HG03280 (cell line): ENCODE results near the gene ROBO1.

Source experiments
- ATAC-seq: cut with Tn5 transposase; IDR thresholded peaks from one replicate; pipeline ENCODE4 v1.9.1; 2021; ENCODE audit warnings: mild to moderate bottlenecking, moderate library complexity; ENCODE audit not compliant: unreplicated experiment

Gene ROBO1

GRCh38 chr3:79103307-79103706, 664.5 kb downstream of the ROBO1 start:
- no peak for ATAC-seq

DNA sequence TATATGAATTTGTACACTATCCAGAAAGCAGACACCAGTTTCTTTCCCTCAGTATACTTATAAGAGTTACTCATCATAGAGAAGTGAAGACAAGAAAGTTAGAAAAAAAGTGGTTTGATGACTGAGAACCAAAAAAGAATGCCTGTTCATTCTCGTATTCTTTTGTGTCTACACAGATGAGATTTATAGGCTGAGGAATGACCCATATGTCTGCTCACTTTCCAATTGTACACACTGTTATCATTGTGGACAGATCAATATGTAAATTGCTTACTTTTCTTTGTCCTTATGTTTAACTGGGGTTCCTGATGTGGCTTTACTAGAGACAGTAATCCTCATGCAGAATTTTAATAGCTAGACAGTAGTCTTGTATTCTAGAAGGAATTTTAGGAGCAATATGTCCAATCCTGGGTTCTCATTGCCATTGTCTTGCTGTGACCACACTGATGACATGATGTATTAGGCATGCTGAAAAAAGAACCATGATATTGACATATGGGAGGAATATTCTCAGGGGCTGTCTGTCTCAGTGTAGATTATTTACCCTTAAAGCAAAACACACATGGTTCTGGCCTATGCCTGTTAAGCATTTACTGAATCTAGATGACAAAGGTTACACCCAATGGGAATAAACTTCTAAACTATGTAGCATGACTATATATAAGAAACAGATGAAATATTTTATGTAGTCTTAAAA, 669.7 kb downstream of the ROBO1 start:
- no peak for ATAC-seq

- no peak for ATAC-seq
Measured at GRCh38 chr3:79094654-79095053, 673.1 kb downstream of the ROBO1 start.

DNA sequence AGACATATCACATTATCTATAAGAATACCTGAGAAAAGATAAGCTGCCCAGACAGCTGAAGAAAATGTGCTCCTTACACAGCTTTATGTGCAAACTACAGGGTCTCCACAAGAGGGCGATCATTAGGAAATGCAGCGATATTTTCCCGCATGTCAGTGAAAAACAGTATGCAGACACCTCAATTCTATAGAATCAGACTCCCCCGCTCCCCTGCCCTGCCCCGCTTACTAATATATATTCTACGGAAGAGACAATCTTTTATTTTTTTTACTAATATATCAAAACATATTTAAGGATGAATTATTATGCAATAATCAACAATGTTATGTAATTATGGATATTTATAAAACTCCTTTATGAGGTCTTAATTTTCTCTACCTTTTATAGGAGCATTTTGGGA, 681.3 kb downstream of the ROBO1 start:
- peak; percentile 87 for ATAC-seq

DNA sequence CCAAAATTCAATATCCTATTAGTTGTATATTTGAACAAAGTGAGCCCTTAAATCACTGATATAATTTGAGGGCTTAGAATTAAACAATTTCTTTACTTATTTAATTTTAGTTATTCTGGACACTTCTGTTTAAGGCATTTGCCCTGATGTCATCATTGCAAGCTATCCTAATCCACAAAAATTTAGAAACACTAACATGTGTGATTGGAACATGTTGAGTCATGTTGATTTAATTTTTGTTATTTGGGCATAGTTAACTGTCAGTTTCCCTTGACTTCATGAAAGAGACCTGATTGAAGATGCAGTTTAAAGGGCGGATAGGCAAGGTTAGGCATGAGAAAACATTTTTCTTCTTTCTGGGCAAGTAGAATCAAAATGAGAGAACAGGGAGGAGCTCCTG, 682.6 kb downstream of the ROBO1 start:
- ATAC-seq: no peak

GRCh38 chr3:79081335-79081734, 686.5 kb downstream of the ROBO1 start:
- no peak for ATAC-seq

DNA sequence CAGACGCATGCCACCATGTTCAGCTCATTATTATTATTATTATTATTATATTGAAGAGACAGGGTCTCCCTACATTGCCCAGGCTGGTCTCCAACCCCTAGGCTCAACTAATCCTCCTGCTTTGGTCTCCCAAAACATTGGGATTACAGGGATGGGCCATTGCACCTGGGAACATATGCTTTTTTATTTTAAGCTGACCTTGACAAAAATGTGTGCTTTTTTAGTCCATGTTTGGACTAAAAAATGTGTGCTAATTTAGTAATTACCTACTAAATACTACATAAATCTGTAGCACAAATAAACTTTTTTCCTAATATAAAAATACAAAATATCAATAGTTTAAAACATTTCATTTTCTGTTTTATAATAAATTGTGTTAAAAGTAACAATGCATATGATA, 693.2 kb downstream of the ROBO1 start:
- ATAC-seq: no peak

DNA sequence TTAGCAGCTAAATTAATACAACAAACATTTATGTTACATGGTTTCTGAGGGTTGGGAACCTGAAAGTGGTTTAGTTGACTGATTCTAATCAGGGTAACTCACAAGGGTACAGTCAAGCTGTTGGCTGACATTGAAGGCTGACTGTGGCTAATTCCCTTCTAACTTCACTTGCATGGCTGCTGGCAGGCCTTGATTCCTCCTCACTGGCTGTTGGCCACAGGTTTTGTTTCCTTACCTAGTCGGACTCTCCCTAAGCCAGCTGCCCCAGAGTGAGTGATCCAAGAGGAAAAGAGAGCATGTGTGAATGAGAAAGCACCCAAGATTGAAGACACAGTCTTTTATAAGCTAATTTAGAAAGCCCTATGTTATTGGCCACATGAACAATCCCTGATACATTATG, 700.1 kb downstream of the ROBO1 start:
- no peak for ATAC-seq

DNA sequence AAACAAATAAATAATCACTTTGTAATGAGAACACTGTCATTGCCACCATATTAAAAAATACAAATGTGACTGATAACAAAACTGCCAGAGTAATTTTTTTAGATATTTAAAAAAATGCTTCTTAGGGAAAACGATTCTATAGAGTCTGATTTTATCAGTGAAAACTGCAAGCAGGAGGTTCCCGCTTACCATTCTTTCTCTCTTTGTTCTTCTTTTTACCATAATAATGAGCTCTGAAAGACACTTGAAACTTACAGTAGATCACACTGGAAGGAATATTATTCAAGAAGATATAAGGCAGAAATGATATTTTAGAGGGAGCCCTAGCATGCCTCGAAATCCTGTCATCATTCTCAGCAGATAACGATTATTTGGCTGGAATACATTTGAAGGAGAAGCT, 701.3 kb downstream of the ROBO1 start:
- no peak for ATAC-seq

DNA sequence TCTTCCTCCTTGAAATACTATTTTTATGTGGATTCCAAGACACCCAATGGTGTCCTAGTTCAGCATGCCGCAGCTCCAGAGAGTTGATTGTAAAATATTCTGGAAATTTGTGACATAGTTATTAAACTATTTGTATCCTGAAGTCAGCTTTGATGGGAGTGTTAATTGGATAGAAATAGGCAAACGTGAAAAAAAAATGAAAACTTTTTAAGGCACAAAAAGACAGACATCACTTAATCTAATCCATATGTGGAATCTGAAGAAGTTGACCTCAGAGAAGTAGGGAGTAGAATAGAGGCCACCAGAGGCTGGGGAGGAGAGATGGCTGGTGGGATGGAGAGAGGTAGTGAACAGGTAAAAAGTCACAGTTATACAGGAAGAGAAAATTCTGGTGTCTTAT, 704.2 kb downstream of the ROBO1 start:
- no peak for ATAC-seq

GRCh38 chr3:79057756-79058155, 710.0 kb downstream of the ROBO1 start:
- ATAC-seq: no peak

DNA sequence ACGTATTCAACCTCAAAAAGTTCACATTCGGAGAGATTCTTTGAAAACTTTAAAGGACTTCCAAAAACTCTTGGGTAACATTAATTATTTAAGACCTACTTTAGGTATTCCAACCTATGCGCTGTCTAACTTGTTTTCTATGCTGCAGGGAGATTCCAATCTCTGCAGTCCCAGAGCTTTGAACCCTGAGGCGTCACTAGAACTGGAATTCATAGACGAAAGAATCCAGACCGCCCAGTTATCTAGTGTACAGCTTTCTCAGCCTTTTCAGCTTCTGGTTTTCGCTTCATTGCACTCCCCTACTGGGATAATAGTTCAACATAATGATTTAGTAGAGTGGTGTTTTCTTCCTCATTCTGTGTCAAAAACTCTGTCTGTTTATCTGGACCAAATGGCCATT, 711.3 kb downstream of the ROBO1 start:
- ATAC-seq: no peak

DNA sequence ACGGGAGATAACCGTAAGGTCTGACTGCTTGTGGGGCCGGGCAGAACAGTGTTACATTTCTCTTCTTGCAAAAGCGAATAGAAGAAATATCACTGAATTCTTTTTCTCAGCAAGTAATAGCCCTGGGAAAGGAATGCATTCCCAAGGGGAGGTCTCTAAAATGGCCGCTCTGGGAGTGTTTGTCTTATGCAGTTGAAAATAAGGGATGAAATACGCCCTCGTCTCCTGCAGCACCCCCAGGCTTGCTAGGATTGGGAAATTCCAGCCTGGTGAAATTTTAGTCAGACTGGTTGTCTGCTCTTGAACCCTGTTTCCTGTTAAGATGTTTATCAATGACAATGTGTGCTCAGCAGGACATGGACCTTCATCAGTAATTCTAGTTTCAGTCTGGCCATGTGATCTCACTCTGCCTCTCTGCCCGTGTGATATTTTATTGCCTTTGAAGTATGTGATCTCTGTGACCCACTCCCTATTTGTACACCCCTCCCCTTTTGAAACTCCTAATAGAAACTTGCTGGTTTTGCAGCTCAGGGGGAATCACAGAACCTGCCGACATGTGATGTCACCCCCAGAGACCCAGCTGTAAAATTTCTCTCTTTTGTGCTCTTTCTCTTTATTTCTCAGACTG, 715.6 kb downstream of the ROBO1 start:
- ATAC-seq: no peak

GRCh38 chr3:79047581-79047980, 720.2 kb downstream of the ROBO1 start:
- no peak for ATAC-seq

DNA sequence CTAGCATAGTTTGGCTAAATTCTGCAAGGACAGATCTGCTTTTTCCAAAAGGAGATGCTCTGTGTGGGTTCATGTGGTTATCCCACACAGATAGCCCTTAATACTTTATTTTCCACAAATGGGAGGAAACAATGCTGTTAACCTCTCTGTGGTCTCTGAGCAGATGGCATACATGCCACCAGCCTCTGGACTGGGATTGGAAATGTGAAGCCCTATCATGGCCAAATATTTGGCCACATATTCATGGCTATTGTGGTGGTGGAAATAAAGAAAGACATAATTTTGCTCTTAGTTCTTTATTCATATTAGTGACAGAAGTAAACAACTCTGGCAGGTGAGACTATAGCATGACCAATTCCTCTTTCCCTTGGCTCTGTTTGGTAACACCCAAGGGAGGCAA, 726.2 kb downstream of the ROBO1 start:
- no peak for ATAC-seq

GRCh38 chr3:79040701-79041100, 727.1 kb downstream of the ROBO1 start:
- ATAC-seq: no peak

GRCh38 chr3:79040091-79040490, 727.7 kb downstream of the ROBO1 start:
- no peak for ATAC-seq

GRCh38 chr3:79039192-79039591, 728.6 kb downstream of the ROBO1 start:
- ATAC-seq: no peak

DNA sequence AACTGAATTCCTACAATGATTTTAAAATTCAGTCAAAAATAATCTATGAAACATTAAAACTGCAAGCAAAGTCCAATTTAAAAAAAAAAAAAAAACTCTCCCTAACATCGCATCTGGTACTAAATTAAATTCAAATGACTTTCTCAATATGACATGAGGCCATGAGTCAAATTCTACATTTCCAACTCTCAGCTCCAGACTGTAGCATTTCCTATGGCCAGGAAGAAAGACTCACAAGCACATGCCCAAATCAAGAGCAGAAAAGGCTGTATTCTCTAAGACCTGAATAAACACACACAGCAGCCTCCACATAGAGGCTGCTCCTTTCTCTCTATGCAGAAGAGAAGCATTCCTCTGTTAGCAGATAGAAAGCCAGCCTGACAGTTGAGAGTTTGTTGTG, 729.2 kb downstream of the ROBO1 start:
- no peak for ATAC-seq

DNA sequence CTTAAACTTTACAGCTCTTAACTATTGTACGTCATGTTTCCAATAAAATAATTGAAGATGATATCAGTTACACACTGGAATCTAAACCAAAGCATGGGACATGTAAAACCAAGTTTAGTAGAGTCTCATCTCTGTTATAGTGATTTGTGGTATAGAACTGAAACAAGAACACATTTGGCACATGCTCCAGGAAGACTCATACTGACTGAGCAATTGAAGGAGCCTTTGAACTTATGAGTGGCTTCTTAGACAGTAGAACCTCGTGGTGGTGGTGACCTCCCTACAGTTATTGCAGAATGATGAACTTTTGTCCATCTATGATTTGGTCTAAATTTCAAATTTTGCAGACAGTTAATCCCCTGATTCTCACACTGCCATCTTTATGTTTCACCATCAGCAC, 729.7 kb downstream of the ROBO1 start:
- no peak for ATAC-seq

GRCh38 chr3:79032686-79033318, 735.0 kb downstream of the ROBO1 start:
- no peak for ATAC-seq

DNA sequence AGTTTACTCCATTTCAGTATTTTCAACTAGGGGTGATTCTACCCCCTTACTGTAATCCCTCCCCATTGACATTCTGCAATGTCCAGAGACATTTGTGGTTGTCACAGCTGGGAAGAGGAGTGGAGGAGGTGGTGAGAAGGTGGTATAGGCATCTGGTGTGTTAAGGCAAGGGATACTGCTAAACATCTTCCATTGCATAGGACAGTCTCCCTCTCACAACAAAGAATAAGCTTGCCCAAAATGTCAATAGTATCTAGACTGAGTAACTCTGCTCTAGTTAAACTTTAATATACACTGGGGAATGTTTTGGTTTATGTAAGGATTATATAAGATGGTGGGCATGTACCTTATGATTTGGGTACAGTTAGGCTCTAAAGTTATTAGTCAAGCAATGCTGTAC, 737.6 kb downstream of the ROBO1 start:
- no peak for ATAC-seq
